ENCODE results near the gene C6.
A peak's percentile ranks its signal among the peaks of the same experiment; 100 is the strongest.
"Not testable (repeated sequence)": the region's sequence is repeated elsewhere in the genome, so short reads cannot be mapped to it uniquely, and the experiment has no call there.

Gene C6

DNA sequence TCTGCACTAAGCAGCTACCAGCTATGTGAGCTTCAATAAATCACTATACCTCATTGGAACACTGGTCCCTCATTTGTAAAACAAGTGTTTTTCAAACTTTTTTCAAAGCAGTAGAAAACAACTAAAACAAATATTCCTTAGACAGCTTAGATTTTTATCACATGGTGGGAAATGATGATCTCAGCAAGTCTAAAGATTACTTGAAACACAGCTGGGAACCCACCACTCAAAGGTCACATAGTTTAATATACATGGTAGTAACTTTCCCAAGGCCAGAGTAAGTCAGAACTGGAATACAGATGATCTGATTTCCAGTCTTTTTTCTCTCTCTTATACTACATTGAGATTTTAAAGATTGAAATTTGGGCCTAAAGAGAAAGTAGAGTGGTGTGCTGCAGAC is 850 bp upstream of the C6 start:
- H3K4me1 Mint-ChIP-seq = no peaks in the 10 kb centered on the region
- no peaks in the 10 kb centered on the region for H3K9me3 Mint-ChIP-seq
- H3K27me3 Mint-ChIP-seq = no peaks in the 10 kb centered on the region
- no peaks in the 10 kb centered on the region for H3K36me3 Mint-ChIP-seq
- no peak overlapping the region for H3K4me3 Mint-ChIP-seq
- no peak overlapping the region for H3K27ac Mint-ChIP-seq

GRCh38 chr5:41212935-41213334 is 397 bp downstream of the C6 start:
- Mint-ChIP-seq H3K36me3 (no peaks in the 10 kb centered on the region), H3K4me1 (no peaks in the 10 kb centered on the region), H3K27me3 (no peaks in the 10 kb centered on the region), H3K27ac (no peak overlapping the region), H3K9me3 (no peaks in the 10 kb centered on the region), H3K4me3 (no peak overlapping the region)

GRCh38 chr5:41211417-41211816 is 1.9 kb downstream of the C6 start:
- H3K9me3 Mint-ChIP-seq = peaks cover 2% of the 10 kb centered on the region
- no peaks in the 10 kb centered on the region for H3K4me1 Mint-ChIP-seq
- H3K36me3 Mint-ChIP-seq = no peaks in the 10 kb centered on the region
- H3K27ac Mint-ChIP-seq = no peak overlapping the region
- H3K27me3 Mint-ChIP-seq = no peaks in the 10 kb centered on the region
- H3K4me3 Mint-ChIP-seq = no peak overlapping the region

DNA sequence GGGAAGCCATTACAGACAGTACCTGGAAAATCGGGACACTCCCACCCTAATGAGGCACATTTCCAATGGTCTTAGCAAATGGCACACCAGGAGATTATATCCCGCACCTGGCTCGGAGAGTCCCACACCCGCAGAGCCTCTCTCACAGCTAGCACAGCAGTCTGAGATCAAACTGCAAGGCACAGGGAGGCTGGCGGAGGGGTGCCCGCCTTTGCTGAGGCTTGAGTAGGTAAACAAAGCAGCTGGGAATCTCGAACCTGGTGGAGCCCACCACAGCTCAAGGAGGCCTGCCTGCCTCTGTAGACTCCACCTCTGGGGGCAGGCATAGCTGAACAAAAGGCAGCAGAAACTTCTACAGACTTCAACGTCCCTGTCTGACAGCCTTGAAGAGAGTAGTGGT is 7.9 kb downstream of the C6 start:
- H3K4me1 Mint-ChIP-seq, H3K4me3 Mint-ChIP-seq, H3K27me3 Mint-ChIP-seq, H3K9me3 Mint-ChIP-seq, H3K36me3 Mint-ChIP-seq, H3K27ac Mint-ChIP-seq: not testable (repeated sequence)

DNA sequence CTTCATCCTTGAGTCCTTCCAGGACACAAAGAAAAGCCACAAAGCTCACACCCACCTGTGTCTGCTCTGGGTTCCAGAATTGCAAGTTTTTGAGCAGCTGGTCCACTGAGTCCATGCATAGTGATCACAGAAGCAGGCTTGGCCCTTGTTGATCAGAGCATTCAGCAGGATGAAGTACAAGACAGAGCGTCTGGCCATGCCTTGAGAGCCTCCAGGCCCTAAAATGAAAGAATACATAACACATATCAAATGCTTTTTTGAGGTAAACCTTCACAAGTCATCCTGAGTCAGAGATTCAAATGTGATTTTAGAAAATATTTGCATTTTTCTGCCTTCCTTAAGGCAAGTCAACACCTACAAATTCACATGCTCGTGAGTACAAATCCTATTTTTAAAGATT is 10.3 kb downstream of the C6 start:
- Mint-ChIP-seq H3K4me1 (no peaks in the 10 kb centered on the region), H3K27ac (no peak overlapping the region), H3K9me3 (peaks cover 5% of the 10 kb centered on the region), H3K4me3 (no peak overlapping the region), H3K36me3 (no peaks in the 10 kb centered on the region), H3K27me3 (no peaks in the 10 kb centered on the region)

DNA sequence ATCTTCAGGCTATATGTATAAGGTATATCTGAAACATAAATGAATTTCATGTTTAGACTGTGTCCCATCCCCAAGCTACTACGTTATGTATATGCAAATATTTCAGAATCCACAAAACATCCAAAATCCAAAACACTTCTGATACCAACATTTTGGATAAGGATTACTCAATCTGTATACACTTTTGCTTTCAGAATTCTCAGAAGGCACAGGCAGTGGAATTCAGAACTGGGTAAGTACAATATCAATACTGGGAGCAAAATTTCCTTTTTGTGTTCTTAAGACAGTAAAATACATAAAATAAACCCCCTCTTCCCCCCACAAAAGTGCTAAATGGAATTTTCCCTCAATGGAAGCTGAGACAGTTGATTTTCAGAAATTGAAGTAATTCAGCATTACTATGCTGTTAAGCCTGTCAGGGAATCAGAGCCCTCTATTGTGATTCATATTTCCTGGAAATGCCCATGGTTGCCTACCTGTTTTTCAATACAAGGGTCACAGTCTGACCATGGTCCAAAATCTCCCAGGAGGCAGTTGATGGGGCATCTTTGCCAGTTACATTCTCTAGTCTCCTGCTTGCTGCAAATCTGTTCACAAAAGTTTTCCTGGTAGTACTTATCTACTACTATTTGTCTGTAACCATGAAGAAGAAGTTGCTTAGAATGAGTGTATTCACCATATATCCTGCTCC is 12.1 kb downstream of the C6 start:
- peaks cover under 1% of the 10 kb centered on the region for H3K9me3 Mint-ChIP-seq
- no peaks in the 10 kb centered on the region for H3K4me1 Mint-ChIP-seq
- no peaks in the 10 kb centered on the region for H3K36me3 Mint-ChIP-seq
- H3K27ac Mint-ChIP-seq = no peak overlapping the region
- H3K27me3 Mint-ChIP-seq = no peaks in the 10 kb centered on the region
- no peak overlapping the region for H3K4me3 Mint-ChIP-seq

- no peaks in the 10 kb centered on the region for H3K36me3 Mint-ChIP-seq
- no peaks in the 10 kb centered on the region for H3K27me3 Mint-ChIP-seq
- H3K27ac Mint-ChIP-seq = no peak overlapping the region
- H3K4me3 Mint-ChIP-seq = no peak overlapping the region
- H3K4me1 Mint-ChIP-seq = no peaks in the 10 kb centered on the region
- H3K9me3 Mint-ChIP-seq = no peaks in the 10 kb centered on the region
These were observed 12.8 kb downstream of the C6 start for GRCh38 chr5:41200506-41200905.

- H3K4me3 Mint-ChIP-seq = no peak overlapping the region
- no peaks in the 10 kb centered on the region for H3K27me3 Mint-ChIP-seq
- no peaks in the 10 kb centered on the region for H3K4me1 Mint-ChIP-seq
- H3K9me3 Mint-ChIP-seq = no peaks in the 10 kb centered on the region
- no peaks in the 10 kb centered on the region for H3K36me3 Mint-ChIP-seq
- no peak overlapping the region for H3K27ac Mint-ChIP-seq
These were observed 13.7 kb downstream of the C6 start for GRCh38 chr5:41199660-41200059.

GRCh38 chr5:41196197-41196596 is 17.1 kb downstream of the C6 start:
- Mint-ChIP-seq H3K27ac (peak overlapping the region; percentile 79), H3K4me3 (no peak overlapping the region), H3K4me1 (no peaks in the 10 kb centered on the region), H3K9me3 (no peaks in the 10 kb centered on the region), H3K27me3 (no peaks in the 10 kb centered on the region), H3K36me3 (no peaks in the 10 kb centered on the region)

- Mint-ChIP-seq H3K4me1 (no peaks in the 10 kb centered on the region), H3K4me3 (no peak overlapping the region), H3K27ac (no peak overlapping the region), H3K27me3 (no peaks in the 10 kb centered on the region), H3K9me3 (no peaks in the 10 kb centered on the region), H3K36me3 (no peaks in the 10 kb centered on the region)
These were observed 18.1 kb downstream of the C6 start for GRCh38 chr5:41195228-41195627.

DNA sequence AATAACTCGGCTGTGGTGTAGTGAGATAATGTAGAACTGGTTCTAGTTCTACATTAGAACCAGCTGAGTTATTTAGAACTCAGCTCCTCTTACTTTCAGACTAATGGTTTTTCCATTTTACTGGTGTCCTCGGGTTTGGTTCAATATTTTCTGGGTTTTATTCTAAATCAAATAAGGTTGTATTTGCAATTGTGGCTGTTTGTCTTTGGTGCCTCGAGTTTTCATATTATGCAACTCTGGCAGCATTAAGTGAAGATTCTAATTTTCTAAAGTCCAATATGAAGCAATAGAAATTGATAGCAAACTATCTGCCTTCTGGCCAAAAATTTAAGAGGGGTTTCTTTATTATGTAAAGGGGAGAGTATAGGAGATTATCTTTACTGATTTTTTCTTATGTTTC is 19.0 kb downstream of the C6 start:
- Mint-ChIP-seq H3K4me1 (no peaks in the 10 kb centered on the region), H3K4me3 (no peak overlapping the region), H3K27me3 (no peaks in the 10 kb centered on the region), H3K9me3 (no peaks in the 10 kb centered on the region), H3K36me3 (no peaks in the 10 kb centered on the region), H3K27ac (no peak overlapping the region)

DNA sequence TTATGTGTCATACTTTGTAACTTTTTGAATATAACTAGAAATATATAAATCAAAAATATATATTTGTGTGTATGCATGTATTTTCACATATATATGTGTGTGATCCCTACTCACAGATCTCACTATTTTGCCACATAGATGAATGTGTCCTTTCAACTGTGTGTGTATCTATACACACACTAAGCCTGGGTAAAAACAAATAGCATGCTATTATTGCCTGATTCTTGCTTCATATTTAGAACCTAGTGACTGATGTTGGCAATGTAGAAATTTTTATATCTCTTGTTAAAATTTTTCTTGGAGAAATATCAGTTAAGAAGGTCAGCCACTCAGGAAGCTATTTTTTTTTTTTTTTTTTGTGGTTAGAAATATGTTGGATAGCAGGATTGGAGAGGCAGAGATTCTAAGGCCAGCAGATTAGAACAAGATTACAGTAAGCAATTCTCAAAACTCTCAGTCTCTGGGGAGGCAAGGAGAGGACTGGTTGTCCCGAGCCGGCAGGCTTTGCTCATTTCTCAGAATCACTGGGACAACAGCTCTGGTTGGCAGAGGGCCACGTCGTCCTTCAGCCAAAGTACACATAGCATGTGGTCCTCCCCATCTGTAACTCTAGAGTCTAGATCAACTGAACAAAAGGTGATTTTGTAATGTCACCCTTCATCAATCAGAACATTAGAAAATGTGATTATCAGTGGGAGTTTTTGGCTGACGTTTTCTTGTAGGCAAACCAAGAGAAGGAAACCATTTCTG is 19.7 kb downstream of the C6 start:
- Mint-ChIP-seq H3K9me3 (no peaks in the 10 kb centered on the region), H3K27ac (no peak overlapping the region), H3K36me3 (no peaks in the 10 kb centered on the region), H3K4me1 (no peaks in the 10 kb centered on the region), H3K27me3 (no peaks in the 10 kb centered on the region), H3K4me3 (no peak overlapping the region)

GRCh38 chr5:41191249-41191648 is 22.1 kb downstream of the C6 start:
- Mint-ChIP-seq H3K4me1 (no peaks in the 10 kb centered on the region), H3K27ac (no peak overlapping the region), H3K27me3 (no peaks in the 10 kb centered on the region), H3K9me3 (no peaks in the 10 kb centered on the region), H3K36me3 (no peaks in the 10 kb centered on the region), H3K4me3 (no peak overlapping the region)

DNA sequence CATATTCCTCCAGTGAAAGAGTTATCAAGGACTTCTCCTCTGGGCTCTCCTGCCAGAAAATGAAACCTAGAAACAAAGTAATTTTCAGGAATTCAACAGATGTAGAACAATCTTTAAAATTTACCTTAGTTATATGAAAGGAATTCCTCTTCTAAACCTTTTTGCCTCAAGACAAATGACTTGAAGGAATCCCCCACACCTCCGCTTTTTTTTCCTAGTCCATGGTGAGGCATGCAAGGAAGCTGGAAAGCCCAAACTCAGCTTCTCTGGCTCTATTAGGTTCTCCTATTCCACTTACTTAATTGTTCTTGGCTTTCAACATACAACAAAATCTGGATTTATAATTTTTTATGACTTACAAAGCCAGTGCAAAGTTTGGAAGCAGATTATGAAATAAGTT is 27.2 kb downstream of the C6 start:
- Mint-ChIP-seq H3K9me3 (no peaks in the 10 kb centered on the region), H3K4me3 (no peak overlapping the region), H3K36me3 (no peaks in the 10 kb centered on the region), H3K4me1 (no peaks in the 10 kb centered on the region), H3K27me3 (no peaks in the 10 kb centered on the region), H3K27ac (no peak overlapping the region)

DNA sequence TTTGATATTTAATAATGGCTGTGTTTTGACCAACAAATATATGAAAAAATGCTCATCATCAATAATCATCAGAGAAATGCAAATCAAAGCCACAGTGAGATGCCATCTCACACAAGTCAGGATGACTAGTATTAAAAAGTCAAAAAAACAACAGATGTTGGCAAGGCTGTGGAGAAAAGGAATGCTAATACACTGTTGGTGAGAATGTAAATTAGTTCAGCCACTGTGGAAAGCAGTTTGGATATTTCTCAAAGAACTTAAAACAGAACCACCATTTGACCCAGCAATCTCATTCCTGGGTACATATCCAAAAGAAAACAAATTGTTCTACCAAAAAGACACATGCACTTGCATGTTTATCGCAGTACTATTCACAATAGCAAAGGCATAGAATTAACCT is 30.0 kb downstream of the C6 start:
- not testable (repeated sequence) for H3K36me3 Mint-ChIP-seq, H3K4me1 Mint-ChIP-seq, H3K9me3 Mint-ChIP-seq, H3K4me3 Mint-ChIP-seq, H3K27me3 Mint-ChIP-seq, H3K27ac Mint-ChIP-seq

- Mint-ChIP-seq H3K27me3 (no peaks in the 10 kb centered on the region), H3K4me1 (no peaks in the 10 kb centered on the region), H3K27ac (no peak overlapping the region), H3K36me3 (no peaks in the 10 kb centered on the region), H3K4me3 (no peak overlapping the region), H3K9me3 (no peaks in the 10 kb centered on the region)
These were observed 30.7 kb downstream of the C6 start for GRCh38 chr5:41182666-41183065.
